GM21367 (cell line): ENCODE results near the gene NLRP11.

Experiments used
- ATAC-seq: cut with Tn5 transposase; IDR thresholded peaks from one replicate; pipeline ENCODE4 v1.9.1; 2021; ENCODE audit not compliant: unreplicated experiment

NLRP11 gene

DNA sequence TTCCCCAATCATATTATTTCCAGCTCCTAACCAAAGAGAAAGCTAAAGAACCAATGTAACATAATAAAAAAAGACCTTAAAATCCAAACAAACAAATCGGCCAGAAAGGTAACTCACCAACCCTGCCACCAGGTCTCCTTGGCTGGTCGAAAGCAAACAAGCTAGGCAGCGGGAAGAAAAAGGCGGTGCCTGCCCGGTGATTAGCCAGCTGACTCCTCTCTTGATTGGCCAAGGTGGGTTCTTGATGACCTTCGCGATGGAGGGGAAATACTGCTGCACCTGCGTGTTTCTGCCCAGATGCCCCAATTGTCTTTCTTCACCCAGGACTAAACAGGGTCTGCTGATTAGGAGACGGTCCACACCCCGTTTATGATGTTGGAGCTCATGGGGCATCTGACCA lies at the start of gene NLRP11:
TSS of gene NLRP11 (minus strand) at position 154 of the 400 bp plus-strand sequence. CDS start 13,825 bp downstream, outside the sequence.
- ATAC-seq, result no peak

DNA sequence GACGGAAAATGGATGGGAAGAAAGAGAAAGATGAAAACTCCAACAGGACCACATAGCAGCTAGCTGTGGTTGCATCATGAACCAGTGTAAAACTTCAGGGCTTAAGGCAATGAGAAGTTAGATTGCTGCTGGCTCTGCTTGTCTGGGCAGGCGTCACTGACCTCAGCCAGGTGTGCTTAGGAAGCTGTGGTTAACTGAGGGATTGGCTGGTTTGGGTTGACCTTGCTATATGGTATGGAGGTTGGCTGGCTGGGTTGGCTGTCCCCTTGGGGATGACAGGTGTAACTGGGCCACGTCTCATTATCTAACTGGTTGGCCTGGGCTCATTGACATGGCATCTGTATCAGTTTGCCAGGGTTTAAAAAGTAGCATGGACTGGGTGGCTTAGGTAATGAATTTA lies 45.4 kb upstream of the NLRP11 start:
- ATAC-seq, result no peak

DNA sequence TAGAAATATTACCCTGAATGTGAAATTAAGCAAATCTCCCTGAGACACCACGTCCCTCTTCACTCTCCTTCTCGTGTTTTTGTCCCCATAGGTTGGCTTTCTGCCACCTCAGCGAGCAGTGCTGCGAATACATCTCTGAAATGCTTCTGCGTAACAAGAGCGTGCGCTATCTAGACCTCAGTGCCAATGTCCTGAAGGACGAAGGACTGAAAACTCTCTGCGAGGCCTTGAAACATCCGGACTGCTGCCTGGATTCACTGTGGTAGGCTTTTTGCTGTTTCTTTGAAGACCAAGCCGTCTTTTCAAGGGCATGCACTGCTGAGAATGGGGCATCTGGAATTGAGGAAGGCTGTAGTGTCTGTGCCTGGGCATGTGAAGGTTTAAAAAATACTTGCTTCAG lies 38.9 kb upstream of the NLRP11 start:
- ATAC-seq, result no peak

DNA sequence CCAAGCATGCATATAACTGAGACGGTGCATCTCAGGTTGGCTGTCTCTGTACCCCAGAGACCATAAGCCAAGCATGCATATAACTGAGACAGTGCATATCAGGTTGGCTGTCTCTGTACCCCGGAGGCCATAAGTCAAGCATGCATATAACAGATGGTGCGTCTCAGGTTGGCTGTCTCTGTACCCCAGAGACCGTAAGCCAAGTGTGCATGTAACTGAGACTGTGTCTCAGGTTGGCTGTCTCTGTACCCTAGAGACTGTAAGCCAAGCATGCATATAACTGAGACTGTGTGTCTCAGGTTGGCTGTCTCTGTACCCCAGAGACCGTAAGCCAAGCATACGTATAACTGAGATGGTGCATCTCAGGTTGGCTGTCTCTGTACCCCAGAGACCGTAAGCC lies 35.3 kb upstream of the NLRP11 start:
- no peak for ATAC-seq

DNA sequence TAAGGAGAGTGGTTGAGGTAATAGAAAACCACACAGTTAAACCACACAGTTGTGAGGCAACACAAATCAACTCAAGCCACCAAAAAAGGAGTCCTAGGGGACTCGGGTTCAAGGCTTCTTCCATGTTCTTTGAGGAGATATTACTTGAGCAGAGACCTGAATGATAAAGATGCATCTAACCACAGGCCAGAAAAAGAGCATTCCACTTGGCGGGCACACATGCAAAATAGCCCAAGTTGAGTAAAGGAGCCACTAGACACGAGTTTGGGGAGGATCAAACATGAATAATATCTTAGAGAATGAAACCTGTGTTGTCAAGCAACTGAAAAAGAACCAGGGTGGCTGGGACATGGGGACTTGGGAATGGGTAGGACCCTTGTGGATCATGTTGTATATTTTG lies 34.7 kb upstream of the NLRP11 start:
- no peak for ATAC-seq

DNA sequence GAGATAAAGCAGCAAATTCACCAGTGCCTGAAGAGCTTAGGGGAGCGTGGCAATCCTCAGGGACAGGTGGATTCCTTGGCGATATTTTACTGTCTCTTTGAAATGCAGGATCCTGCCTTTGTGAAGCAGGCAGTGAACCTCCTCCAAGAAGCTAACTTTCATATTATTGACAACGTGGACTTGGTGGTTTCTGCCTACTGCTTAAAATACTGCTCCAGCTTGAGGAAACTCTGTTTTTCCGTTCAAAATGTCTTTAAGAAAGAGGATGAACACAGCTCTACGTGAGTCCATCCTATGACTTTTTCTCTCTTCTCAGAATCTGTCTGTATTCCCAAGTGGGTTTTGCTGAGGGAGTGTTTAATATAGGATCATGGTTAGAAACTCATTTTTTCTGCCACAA lies 27.2 kb upstream of the NLRP11 start:
- no peak for ATAC-seq

DNA sequence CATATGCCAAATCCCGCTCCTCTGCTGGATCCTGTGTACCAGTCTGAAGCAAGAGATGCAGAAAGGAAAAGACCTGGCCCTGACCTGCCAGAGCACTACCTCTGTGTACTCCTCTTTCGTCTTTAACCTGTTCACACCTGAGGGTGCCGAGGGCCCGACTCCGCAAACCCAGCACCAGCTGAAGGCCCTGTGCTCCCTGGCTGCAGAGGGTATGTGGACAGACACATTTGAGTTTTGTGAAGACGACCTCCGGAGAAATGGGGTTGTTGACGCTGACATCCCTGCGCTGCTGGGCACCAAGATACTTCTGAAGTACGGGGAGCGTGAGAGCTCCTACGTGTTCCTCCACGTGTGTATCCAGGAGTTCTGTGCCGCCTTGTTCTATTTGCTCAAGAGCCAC lies 26.6 kb upstream of the NLRP11 start:
- no peak for ATAC-seq

DNA sequence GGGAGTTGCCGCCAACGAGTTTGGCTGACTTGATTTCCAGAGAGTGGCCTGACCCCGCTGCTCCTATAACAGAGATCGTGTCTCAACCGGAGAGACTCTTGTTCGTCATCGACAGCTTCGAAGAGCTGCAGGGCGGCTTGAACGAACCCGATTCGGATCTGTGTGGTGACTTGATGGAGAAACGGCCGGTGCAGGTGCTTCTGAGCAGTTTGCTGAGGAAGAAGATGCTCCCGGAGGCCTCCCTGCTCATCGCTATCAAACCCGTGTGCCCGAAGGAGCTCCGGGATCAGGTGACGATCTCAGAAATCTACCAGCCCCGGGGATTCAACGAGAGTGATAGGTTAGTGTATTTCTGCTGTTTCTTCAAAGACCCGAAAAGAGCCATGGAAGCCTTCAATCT lies 26.2 kb upstream of the NLRP11 start:
- no peak for ATAC-seq

DNA sequence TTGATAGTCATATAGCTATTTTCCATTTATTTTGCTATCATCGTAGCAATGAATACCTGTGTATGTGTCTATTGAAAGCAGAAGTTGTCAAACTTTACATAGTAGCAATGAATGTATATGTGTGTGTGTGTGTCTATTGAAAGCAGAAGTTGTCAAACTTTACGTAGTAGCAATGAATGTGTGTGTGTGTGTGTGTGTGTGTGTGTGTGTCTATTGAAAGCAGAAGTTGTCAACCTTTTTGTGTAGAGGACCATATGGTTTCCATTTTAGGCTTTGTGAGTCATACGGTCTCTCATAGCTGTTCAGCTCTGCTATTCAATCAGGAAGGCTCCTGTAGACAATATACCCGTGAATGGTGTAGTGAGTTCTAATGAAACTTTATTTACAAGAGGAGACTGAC lies 25.4 kb upstream of the NLRP11 start:
- no peak for ATAC-seq

DNA sequence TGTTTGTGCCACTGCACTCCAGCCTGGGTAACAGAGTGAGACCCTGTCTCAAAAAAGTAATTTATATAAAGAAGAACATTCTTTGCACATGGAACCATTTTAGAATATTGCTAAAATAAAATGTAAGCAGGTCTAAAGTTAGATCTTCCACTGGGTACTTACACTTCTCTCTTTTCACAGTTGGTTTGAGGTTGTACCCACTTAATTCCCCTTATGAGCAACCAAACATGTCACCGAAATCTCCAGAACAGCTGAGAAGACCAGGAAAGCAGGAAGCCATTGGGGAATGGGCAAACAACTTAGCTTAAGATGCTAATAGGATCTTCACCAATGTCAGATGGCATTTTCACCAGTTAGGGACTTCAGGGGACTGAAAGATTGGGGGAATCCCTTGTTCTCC lies 23.4 kb upstream of the NLRP11 start:
- no peak for ATAC-seq

DNA sequence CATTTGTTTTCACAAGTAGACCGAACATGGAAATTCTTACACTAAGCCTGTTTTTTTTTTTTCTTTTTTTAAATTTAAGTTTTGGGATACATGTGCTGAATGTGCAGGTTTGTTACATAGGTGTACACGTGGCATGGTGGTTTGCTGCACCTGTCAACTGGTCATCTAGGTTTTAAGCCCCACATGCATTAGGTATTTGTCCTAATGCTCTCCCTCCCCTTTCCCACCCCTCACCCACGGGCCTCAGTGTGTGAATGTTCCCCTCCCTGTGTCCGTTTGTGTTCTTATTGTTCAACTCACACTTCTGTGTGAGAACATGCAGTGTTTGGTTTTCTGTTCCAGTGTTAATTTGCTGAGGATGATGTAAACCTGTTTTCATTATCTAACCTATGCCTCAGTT lies 7.1 kb upstream of the NLRP11 start:
- no peak for ATAC-seq

DNA sequence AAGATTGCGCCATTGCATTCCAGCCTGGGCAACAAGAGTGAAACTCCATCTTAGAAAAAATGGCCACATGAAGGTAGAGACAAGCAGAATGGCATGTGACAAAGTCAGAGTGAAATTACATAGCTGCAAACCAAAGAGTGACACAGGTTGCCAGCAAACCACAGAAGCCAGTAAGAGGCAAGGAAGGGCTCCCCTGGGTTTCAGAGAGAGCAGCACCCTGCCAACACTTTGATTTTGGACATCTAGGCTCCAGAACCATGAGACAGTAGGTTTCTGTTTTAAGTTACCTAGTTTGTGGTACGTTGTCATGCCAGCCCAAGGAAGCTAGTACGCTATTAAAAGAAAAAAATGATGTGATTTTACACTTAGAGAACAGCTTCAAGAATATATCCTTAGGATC lies 6.5 kb upstream of the NLRP11 start:
- no peak for ATAC-seq

DNA sequence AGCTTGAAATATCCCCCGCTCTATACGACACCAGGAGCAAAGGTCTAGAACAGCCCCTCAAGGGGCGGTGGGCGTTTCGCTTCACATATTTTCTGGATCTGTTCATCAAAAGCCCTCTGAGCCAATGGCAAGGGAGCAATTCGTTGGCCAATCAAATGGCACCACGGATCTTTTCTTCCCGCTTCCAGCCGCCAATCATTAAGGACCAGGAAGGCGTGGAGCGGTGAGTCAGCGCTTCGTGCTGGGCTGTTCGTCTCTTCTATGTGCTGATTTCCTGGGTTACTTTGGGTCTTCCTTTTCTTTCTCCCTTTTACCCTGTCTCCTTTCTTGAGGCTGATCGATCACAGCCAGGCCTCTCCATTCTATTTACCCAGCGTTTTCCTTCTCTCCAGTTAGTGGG lies 4.5 kb upstream of the NLRP11 start, which contains the start of gene NLRP4:
TSS of gene NLRP4 (plus strand) at position 201 of the 400 bp plus-strand sequence. CDS start 15,541 bp downstream, outside the sequence.
- no peak for ATAC-seq

DNA sequence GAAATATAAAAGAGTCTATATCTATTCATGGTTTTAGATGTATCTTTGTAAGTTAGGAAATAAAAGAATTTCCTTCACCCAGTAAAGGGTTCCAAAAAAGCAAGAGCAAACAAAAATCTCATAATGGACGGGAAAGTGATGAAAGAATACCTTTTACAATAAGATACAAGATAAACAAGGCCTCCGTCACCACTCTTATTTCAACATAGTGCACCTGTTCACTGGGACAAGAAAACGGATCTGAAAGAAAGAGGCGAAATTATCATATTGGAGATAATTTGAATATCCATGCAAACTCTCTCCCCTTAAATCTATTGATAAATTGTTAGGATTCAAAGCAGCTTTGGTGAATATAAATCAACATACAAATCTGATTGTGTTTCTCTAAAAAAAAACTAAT lies 877 bp upstream of the NLRP11 start:
- ATAC-seq, result no peak

DNA sequence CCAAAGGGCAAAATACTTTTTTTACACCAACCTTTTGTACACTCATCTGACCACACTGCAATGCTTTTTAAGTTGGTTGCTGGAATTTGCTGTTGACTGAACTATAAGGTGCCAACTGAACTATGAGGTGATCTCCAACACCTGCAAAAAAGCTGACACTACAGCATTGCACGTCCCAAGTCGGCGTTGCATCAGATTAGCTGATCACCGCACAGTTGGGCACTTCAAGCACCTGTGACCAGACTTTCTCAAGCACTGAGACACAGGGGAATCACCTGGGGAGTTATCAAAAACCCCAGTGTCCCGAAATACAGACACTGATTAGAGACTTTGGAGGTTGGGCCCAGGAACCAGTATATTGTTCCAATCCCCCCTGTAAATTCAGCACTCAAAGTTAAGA lies 1.1 kb downstream of the NLRP11 start:
- ATAC-seq, result no peak

DNA sequence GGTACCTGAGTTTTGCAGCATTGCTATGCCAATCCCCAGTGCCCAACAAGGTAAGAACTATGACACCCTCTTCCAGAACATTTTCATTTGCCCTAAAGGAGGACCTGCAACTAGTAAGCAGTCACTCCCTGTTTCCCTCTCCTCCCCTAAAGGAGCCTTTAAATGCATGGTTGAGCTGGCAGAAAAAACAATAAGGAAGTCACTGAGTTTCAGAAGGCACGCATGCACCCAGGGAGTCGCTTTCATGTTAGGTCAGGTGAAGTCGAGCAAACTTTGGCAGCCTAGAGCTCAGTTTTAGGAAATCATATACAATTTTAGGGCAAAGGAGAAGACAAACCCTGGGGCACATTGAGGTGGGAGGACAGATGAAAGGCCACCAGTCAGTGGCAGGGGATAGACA lies 11.8 kb downstream of the NLRP11 start:
- no peak for ATAC-seq

DNA sequence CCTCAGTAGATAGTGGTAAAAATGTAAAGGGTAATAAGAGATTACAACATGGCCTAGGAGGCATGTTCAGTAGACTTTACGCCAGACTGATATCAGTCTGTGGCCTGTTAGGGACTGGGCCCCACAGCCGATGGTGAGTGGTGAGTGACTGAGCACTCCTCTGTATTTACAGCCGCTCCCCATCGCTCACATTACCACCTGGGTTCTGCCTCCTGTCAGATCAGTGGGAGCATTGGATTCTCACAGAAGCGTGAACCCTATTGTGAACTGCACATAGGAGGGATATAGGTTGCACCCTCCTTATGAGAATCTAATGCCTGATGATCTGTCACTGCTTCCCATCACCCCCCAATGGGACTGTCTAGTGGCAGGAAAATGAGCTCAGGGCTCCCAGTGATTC lies 17.9 kb downstream of the NLRP11 start:
- ATAC-seq, result no peak

DNA sequence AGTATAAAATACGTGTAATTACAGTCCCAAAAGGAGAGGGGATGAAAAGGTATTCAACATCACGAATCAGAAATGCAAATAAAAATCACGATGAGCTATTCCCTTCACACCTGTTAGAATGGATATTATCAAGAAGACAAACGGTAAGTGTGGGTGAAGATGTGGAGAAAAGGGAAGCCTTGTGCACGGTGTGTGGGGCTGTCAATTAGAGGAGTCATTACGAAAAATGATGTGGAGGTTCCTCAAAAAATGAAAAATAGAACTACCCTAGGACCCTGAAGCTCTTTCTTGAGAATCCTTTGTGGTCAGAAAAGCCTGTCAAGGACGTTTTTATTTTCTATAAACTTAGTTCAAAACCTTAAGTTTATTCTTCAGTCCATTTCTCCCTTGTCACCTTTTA lies 19.4 kb downstream of the NLRP11 start:
- ATAC-seq, result no peak

DNA sequence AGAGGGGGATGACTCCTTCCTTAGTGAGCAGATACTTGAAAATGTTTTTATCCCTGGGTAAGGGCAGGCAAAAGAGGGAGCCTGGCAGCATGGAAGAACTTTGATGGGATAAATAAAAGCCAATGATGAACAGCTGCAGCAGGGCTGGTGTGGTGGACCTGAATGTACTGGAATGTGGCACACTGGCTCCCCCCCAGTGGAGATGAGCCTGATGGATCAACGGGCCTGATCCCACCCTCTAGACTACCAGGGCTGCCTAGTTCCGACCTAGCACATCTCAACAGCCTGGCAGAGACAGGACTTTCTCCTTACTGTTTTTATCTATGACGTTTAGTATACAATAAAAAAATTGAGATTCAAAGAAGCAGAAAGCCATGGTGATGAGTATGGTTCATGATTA lies 20.5 kb downstream of the NLRP11 start:
- ATAC-seq, result no peak

DNA sequence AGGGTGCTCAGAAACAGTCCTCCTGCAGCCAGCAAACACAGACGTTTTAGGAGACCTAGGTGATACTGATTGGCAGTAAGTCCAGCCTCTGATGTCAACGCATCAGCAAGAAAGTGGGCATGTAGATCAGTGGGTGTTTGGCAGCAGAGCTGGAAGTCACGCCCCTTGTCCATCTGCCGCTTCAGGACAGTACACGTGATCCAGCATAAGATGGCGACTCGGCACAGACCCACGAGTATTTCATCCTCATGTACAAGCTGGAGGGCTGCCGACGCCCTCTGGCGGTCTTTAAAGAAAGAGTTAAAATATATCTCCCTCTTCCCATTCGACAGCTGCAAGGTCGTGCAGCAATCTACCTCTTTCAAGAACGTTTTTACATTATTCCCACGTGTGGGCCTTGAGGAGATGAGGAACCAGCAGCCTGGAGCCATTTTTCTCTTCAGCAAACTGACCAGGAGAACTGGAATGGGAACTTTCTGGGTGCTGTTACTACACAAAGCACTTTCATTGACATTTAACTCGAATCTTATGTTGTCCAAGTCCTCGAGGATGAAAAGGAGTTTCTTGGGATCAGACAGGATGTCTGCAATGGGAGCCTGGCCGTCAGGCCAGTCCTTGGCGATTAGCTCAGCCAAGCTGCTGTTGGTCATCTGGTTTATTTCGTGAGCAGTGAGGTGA lies 22.3 kb downstream of the NLRP11 start:
- ATAC-seq, result no peak

DNA sequence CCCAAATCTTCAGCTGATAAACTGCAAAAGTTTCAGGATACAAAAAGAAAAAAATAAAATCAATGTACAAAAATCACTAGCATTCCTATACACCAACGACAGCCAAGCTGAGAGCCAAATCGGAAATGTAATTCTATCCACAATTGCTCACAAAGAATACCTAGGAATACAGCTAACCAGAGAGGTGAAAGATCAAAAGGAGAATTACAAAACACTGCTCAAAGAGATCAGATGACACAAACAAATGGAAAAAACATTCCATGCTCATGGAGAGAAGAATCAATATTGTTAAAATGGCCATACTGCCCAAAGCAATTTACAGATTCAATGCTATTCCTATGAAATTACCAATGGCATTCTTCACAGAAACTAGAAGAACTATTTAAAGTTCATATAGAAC lies 29.5 kb downstream of the NLRP11 start:
- no peak for ATAC-seq

DNA sequence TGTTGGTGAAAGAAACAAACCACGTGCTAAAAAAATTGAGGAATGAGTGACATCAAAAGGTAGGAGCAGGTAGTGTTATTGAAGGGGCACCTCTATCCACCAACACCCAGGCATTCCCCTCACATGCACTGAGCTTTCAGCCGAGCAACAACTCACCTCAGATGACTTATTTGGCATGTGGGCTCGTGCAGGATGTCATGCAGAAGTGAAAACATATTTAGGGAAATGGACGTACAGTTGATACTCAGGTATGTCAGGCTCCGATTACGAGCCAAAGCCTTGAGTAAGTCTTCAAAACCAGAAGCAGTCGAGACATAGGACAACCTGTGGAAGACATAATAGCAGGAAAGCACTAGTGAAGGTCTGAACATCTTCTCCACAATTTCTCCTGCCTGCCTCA lies 30.4 kb downstream of the NLRP11 start:
- ATAC-seq, result no peak

DNA sequence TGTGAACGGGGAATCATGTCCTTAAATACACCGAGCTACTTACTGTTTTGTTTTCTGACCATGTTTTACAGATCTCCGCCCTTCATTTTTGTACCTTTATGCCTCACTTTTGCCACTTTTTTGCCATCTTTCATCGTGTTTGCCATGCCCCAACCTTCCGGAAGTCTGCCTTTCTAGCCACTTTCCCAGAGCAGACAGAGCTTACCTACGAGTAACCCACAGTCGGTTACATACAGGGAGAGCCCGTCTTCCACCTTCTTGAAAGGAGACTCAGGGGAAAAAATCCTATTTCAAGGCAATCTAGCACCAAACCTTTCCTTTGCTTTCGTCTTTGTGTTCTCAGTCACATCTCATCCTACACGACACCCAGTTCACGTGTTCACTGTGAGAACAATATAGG lies 36.8 kb downstream of the NLRP11 start:
- no peak for ATAC-seq
